ENCODE results near the gene JARID2.
"Not testable (repeated sequence)": the region's sequence is repeated elsewhere in the genome, so short reads cannot be mapped to it uniquely, and the experiment has no call there.

The JARID2 gene

DNA sequence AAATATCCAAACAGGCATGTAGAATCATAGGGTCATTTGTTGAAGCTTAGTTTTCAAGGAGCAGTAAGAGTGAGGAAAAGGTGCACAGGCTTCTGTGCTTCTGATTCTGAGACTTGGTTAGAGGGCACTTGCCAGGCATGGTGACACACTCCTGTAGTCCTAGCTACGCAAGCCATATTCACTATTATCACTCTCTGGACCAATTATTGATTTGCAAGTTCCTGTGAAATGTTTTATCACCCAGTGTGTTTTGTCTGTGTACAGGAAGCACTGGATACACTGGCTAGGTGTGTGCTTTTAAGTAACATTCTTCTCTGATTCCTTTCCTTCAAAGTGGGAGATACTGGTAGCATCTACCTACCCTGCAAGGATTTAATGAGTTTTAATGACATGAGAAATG, 76.3 kb downstream of the JARID2 start:
- Histone ChIP-seq H2AK5ac (ENCODE audit: low read length, severe bottlenecking) (no peak overlapping the region), H3K36me3 (ENCODE audit: control insufficient read depth in 1 of 2, insufficient read depth in 2 of 2, low read depth in 1 of 2, low read length in 2 of 2) (peaks cover 0 to 3% of the 10 kb centered on the region in 2 experiments), H3K27ac (ENCODE audit: low read length, poor library complexity, severe bottlenecking) (no peak overlapping the region), H2BK120ac (ENCODE audit: low read depth, low read length) (no peak overlapping the region), H2BK15ac (ENCODE audit: low read depth, poor library complexity, severe bottlenecking) (no peak overlapping the region), H3K79me1 (replicated peaks; ENCODE audit: low read length, poor library complexity, severe bottlenecking) (peaks cover 35% of the 10 kb centered on the region), H3K18ac (ENCODE audit: low read depth in 1 of 2, low read length in 2 of 2) (no peak overlapping the region), H3K27me3 (ENCODE audit: control insufficient read depth in 1 of 2, insufficient read depth in 1 of 2, low read length in 2 of 2) (no peaks in the 10 kb centered on the region), H3K4me1 (ENCODE audit: control insufficient read depth, insufficient read depth, low read depth, low read length) (peaks cover 8% of the 10 kb centered on the region), H2AFZ (ENCODE audit: low read depth, low read length) (no peak overlapping the region), H3K14ac (ENCODE audit: low read length in 2 of 2) (no peak overlapping the region), H3K4me2 (ENCODE audit: low read length, poor library complexity, severe bottlenecking) (no peak overlapping the region), H3K9me3 (ENCODE audit: control insufficient read depth, low read length) (no peaks in the 10 kb centered on the region), H3K23ac (ENCODE audit: low read length in 2 of 2) (no peak overlapping the region), H3K9ac (ENCODE audit: low read length) (no peak overlapping the region), H3K4me3 (ENCODE audit: insufficient read depth in 1 of 2, low read depth in 1 of 2, low read length in 2 of 2) (no peak overlapping the region), H2BK12ac (ENCODE audit: low read length in 2 of 2) (no peak overlapping the region), H4K91ac (ENCODE audit: low read length) (no peak overlapping the region), H3K4ac (ENCODE audit: low read depth in 1 of 2, low read length in 2 of 2) (no peak overlapping the region), H4K8ac (ENCODE audit: low read length) (no peak overlapping the region), H2BK5ac (ENCODE audit: low read depth, low read length, poor library complexity, severe bottlenecking) (no peak overlapping the region)
- no CpG with 5 or more reads among the region's 1 CpG for WGBS
- DNase-seq, result no peak

DNA sequence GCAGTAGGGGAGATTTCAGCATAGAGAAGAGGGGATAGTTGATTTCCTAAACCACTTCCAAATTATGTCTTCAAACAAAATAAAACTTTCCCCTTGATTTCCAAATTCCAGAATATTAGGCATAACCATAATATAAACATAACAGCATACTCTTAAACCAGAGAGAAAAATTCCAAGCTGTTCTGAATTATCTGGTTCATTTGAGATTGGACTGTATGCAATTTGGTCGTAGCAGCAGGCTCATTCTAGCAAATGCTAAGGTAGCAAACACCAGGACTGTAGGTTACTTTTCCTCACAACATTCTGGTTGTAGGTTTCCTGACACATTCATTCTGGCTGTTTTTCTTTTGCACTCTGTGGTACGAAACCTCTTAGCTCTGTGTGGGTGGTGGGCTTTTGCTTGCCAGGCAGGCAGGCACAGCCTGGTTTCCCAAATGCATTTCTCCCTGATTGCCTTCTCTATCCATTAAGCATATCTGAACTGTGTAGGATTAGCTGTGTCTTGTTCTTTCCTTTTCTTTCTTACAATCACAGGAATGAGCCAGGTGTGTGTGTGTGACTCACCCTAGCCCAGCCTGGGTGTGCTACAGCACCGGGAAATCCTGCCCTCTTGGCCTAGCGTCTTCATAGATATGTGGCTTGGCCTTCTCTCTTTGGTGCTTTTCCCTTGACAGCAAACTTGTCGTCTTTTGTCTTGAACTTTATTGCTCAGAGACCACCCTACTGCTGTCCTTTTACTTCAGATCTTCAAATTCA, 77.1 kb downstream of the JARID2 start:
- no peak overlapping the region for H3K9ac ChIP-seq (ENCODE audit: low read length)
- no peak overlapping the region for H2AFZ ChIP-seq (ENCODE audit: low read depth, low read length)
- no peaks in the 10 kb centered on the region for H3K9me3 ChIP-seq (ENCODE audit: control insufficient read depth, low read length)
- H3K4me1 ChIP-seq (ENCODE audit: control insufficient read depth, insufficient read depth, low read depth, low read length), result peaks cover 9% of the 10 kb centered on the region
- H2BK5ac ChIP-seq (ENCODE audit: low read depth, low read length, poor library complexity, severe bottlenecking), result no peak overlapping the region
- no peak overlapping the region for H3K27ac ChIP-seq (ENCODE audit: low read length, poor library complexity, severe bottlenecking)
- 90% methylated on average over 5 of the region's 5 CpGs for WGBS
- no peak overlapping the region for H3K4ac ChIP-seq (ENCODE audit: low read depth in 1 of 2, low read length in 2 of 2)
- no peak for DNase-seq
- H3K27me3 ChIP-seq (ENCODE audit: control insufficient read depth in 1 of 2, insufficient read depth in 1 of 2, low read length in 2 of 2), result no peaks in the 10 kb centered on the region
- no peak overlapping the region for H3K14ac ChIP-seq (ENCODE audit: low read length in 2 of 2)
- H4K8ac ChIP-seq (ENCODE audit: low read length), result no peak overlapping the region
- H3K23ac ChIP-seq (ENCODE audit: low read length in 2 of 2), result no peak overlapping the region
- H3K18ac ChIP-seq (ENCODE audit: low read depth in 1 of 2, low read length in 2 of 2), result no peak overlapping the region
- H3K4me3 ChIP-seq (ENCODE audit: insufficient read depth in 1 of 2, low read depth in 1 of 2, low read length in 2 of 2), result no peak overlapping the region
- H4K91ac ChIP-seq (ENCODE audit: low read length), result no peak overlapping the region
- H3K4me2 ChIP-seq (ENCODE audit: low read length, poor library complexity, severe bottlenecking), result no peak overlapping the region
- H3K36me3 ChIP-seq (ENCODE audit: control insufficient read depth in 1 of 2, insufficient read depth in 2 of 2, low read depth in 1 of 2, low read length in 2 of 2), result no peaks in the 10 kb centered on the region
- no peak overlapping the region for H2AK5ac ChIP-seq (ENCODE audit: low read length, severe bottlenecking)
- no peak overlapping the region for H2BK15ac ChIP-seq (ENCODE audit: low read depth, poor library complexity, severe bottlenecking)
- H2BK120ac ChIP-seq (ENCODE audit: low read depth, low read length), result no peak overlapping the region
- H2BK12ac ChIP-seq (ENCODE audit: low read length in 2 of 2), result no peak overlapping the region
- H3K79me1 ChIP-seq (replicated peaks; ENCODE audit: low read length, poor library complexity, severe bottlenecking), result peaks cover 31% of the 10 kb centered on the region

DNA sequence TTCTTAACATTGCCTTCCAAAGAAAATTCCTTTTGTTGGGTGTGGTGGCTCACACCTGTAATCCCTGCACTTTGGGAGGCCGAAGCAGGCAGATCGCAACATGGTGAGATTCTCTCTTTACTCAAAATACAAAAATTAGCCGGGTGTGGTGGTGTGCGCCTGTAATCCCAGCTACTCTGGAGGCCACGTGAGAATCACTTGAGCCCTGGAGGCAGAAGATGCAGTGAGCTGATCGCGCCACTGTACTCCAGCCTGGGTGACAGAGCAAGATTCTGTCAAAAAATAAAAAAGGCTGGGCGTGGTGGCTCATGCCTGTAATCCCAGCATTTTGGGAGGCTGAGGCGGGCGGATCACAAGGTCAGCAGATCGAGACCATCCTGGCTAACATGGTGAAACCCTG, 77.7 kb downstream of the JARID2 start:
- H2BK120ac ChIP-seq (ENCODE audit: low read depth, low read length); H2BK5ac ChIP-seq (ENCODE audit: low read depth, low read length, poor library complexity, severe bottlenecking): not testable (repeated sequence)

GRCh38 chr6:15324427-15324985, 78.6 kb downstream of the JARID2 start:
- Histone ChIP-seq H3K79me1 (replicated peaks; ENCODE audit: low read length, poor library complexity, severe bottlenecking) (peaks cover 24% of the 10 kb centered on the region), H2AK5ac (ENCODE audit: low read length, severe bottlenecking) (no peak overlapping the region), H2BK5ac (ENCODE audit: low read depth, low read length, poor library complexity, severe bottlenecking) (no peak overlapping the region), H3K18ac (ENCODE audit: low read depth in 1 of 2, low read length in 2 of 2) (no peak overlapping the region), H3K4me3 (ENCODE audit: insufficient read depth in 1 of 2, low read depth in 1 of 2, low read length in 2 of 2) (no peak overlapping the region), H3K36me3 (ENCODE audit: control insufficient read depth in 1 of 2, insufficient read depth in 2 of 2, low read depth in 1 of 2, low read length in 2 of 2) (no peaks in the 10 kb centered on the region), H3K23ac (ENCODE audit: low read length in 2 of 2) (no peak overlapping the region), H4K8ac (ENCODE audit: low read length) (no peak overlapping the region), H3K4ac (ENCODE audit: low read depth in 1 of 2, low read length in 2 of 2) (no peak overlapping the region), H3K9me3 (ENCODE audit: control insufficient read depth, low read length) (no peaks in the 10 kb centered on the region), H2BK15ac (ENCODE audit: low read depth, poor library complexity, severe bottlenecking) (no peak overlapping the region), H3K4me1 (ENCODE audit: control insufficient read depth, insufficient read depth, low read depth, low read length) (peaks cover 10% of the 10 kb centered on the region), H2BK12ac (ENCODE audit: low read length in 2 of 2) (no peak overlapping the region), H2AFZ (ENCODE audit: low read depth, low read length) (no peak overlapping the region), H3K14ac (ENCODE audit: low read length in 2 of 2) (no peak overlapping the region), H3K9ac (ENCODE audit: low read length) (no peak overlapping the region), H3K27ac (ENCODE audit: low read length, poor library complexity, severe bottlenecking) (no peak overlapping the region), H2BK120ac (ENCODE audit: low read depth, low read length) (no peak overlapping the region), H3K27me3 (ENCODE audit: control insufficient read depth in 1 of 2, insufficient read depth in 1 of 2, low read length in 2 of 2) (no peaks in the 10 kb centered on the region), H3K4me2 (ENCODE audit: low read length, poor library complexity, severe bottlenecking) (no peak overlapping the region), H4K91ac (ENCODE audit: low read length) (no peak overlapping the region)
- no peak for DNase-seq
- WGBS, result 95% methylated on average over 8 of the region's 8 CpGs

More for the DNA sequence above, 77.7 kb downstream of the JARID2 start:
- not testable (repeated sequence) for H3K4me3 ChIP-seq (ENCODE audit: insufficient read depth in 1 of 2, low read depth in 1 of 2, low read length in 2 of 2); DNase-seq; H3K36me3 ChIP-seq (ENCODE audit: control insufficient read depth in 1 of 2, insufficient read depth in 2 of 2, low read depth in 1 of 2, low read length in 2 of 2); H3K27ac ChIP-seq (ENCODE audit: low read length, poor library complexity, severe bottlenecking); H2BK12ac ChIP-seq (ENCODE audit: low read length in 2 of 2); H3K23ac ChIP-seq (ENCODE audit: low read length in 2 of 2); H3K9me3 ChIP-seq (ENCODE audit: control insufficient read depth, low read length); H4K8ac ChIP-seq (ENCODE audit: low read length); H2AFZ ChIP-seq (ENCODE audit: low read depth, low read length); H3K4me1 ChIP-seq (ENCODE audit: control insufficient read depth, insufficient read depth, low read depth, low read length); H4K91ac ChIP-seq (ENCODE audit: low read length); H2AK5ac ChIP-seq (ENCODE audit: low read length, severe bottlenecking); H3K4ac ChIP-seq (ENCODE audit: low read depth in 1 of 2, low read length in 2 of 2); H3K14ac ChIP-seq (ENCODE audit: low read length in 2 of 2); H3K4me2 ChIP-seq (ENCODE audit: low read length, poor library complexity, severe bottlenecking); H3K18ac ChIP-seq (ENCODE audit: low read depth in 1 of 2, low read length in 2 of 2); H3K27me3 ChIP-seq (ENCODE audit: control insufficient read depth in 1 of 2, insufficient read depth in 1 of 2, low read length in 2 of 2); H2BK15ac ChIP-seq (ENCODE audit: low read depth, poor library complexity, severe bottlenecking); H3K9ac ChIP-seq (ENCODE audit: low read length)
- H3K79me1 ChIP-seq (replicated peaks; ENCODE audit: low read length, poor library complexity, severe bottlenecking), result peaks cover 28% of the 10 kb centered on the region
- 96% methylated on average over 11 of the region's 11 CpGs for WGBS

Measured in mesenchymal stem cell (in vitro differentiated cells and primary cell).